GM19239 (cell line): ENCODE results near the gene ETV3L.
A peak's percentile ranks its signal among the peaks of the same experiment; 100 is the strongest.

Experiments used
- DNase-seq: peaks from one replicate; pipeline ENCODE4 v3.0.0; 2011; ENCODE audit warnings: low spot score; ENCODE audit not compliant: insufficient read length
- FAIRE-seq: peaks from 2 replicates; lab custom pipeline; 2011; peaks lifted over from hg19 to GRCh38; lab: Jason Lieb, UNC

Gene ETV3L

DNA sequence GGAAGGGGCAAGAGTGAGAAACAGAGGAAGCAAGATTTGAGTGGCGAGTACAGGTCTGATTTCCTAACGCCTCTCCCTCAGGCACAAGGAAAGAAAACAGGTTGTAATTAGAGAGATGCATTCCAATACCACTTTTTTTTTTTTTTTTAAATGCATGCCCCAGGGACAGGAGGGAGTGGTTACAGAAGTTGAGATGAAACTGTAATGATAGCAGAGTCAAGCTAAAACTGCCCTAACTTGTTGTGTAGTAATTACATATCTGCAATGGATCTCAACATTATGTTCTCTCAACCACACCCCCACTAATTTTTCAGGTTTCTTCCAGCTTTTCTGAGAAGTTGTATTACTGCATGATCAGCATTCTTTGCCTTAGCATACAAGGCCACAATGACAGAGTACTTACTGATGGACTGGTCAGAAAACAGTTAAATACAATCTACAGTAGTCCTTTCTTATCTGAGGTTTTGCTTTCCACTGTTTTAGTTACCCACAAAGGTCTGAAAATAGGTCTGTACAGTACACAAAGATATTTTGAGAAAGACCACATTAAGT lies 33.1 kb upstream of the ETV3L start:
- FAIRE-seq (no peak), DNase-seq (no peak)

GRCh38 chr1:157132111-157132510 lies 32.5 kb upstream of the ETV3L start:
- no peak for FAIRE-seq
- DNase-seq = no peak

- FAIRE-seq (no peak), DNase-seq (no peak)
Observed at GRCh38 chr1:157131281-157131680, 31.7 kb upstream of the ETV3L start.

GRCh38 chr1:157124855-157125254 lies 25.2 kb upstream of the ETV3L start:
- FAIRE-seq = no peak

DNA sequence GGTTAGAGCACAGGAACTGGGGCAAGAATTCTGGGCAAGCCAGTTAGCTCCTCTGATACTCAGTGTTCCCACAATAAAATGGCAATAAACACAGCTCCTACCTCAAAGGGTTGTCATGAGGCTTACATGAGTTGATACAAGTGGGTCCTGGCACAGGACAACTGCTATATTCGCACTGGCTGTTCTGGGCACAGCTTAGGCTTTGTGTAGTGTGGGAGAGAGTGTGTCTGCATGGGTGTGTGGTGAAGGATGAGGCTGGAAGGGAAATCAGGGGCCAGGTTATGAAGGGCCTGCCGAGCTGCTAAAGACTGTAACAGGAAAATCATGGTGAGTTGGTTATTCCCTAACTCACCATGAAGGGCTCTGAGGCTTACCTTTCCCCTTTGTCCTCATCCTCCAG lies 19.8 kb upstream of the ETV3L start:
- DNase-seq (no peak), FAIRE-seq (no peak)

More at GRCh38 chr1:157124855-157125254, 25.2 kb upstream of the ETV3L start:
- no peak for DNase-seq

- FAIRE-seq = no peak
- no peak for DNase-seq
Observed at GRCh38 chr1:157119008-157119407, 19.4 kb upstream of the ETV3L start.

GRCh38 chr1:157117527-157118057 lies 18.0 kb upstream of the ETV3L start:
- peak; percentile 53 for FAIRE-seq
- no peak for DNase-seq

- no peak for FAIRE-seq
Observed at GRCh38 chr1:157116737-157117103, 17.1 kb upstream of the ETV3L start.

GRCh38 chr1:157115851-157116736 lies 16.5 kb upstream of the ETV3L start:
- no peak for DNase-seq
- no peak for FAIRE-seq

More at GRCh38 chr1:157116737-157117103, 17.1 kb upstream of the ETV3L start:
- no peak for DNase-seq

DNA sequence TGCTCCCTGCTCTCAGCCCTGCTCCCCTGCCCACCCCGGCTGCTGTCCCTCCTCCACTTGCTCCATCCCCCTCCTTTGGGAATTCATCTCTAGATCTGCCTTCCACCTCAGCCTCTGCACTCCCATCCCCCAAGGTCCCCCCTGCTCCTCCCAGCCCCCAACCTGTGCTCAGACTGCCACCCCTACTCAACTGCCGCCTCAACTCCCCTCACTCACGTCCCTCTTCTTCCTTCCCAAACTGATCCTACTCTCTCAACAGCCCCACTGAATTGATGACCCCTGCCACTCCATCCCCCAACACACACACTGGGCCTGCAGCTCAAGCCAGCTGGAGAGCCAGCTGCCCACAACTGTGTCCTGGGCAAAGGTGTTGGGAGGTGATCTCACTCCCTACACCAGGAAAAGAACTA lies 15.8 kb upstream of the ETV3L start:
- FAIRE-seq (no peak), DNase-seq (no peak)

DNA sequence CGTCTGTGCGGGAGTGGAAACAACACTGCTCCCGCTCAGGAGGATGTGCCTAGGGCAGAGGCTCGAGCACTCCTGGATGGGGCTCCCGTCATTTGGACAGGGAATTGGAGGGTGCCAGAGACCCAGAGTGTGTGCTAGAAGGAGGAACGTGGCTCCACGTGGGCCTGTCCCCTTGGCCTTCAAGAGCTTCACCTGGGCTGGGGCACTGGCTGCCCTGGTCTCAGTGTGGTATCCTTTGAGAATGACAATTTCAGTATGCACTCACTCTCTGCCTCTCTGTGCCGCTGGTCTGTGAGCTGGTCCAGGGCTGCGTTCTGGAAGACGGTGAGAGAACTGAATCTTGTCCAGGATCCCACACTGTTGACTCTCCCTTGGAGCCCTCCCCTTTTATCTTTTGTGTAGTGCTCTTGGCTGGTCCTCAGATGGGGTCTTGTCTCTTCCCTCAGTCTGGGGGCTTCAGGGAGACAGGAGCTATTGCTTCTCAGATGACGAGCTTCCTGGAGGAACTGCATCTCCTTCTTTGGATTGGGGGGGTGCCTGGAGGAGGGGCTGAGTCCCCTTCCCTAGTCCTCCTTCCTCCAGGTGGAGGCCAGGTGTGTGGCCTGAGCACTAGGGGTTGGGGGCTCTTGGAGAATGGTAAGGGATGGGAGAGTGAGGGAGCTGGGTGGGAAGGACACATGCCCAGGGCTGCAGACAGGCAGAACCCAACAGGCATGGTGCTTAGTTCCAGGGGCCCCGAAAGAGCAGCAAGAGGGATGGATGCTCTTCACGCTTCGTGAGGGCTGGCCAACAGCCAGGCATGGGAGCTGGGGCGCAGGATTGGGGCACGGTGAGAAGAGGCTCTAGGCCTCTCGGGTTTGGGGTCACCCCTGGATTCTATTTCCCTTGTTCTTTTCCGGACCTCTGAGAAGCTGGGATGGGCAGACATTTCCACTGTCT lies 14.8 kb upstream of the ETV3L start:
- no peak for DNase-seq

GRCh38 chr1:157113631-157114030 lies 14.0 kb upstream of the ETV3L start:
- FAIRE-seq (no peak), DNase-seq (no peak)

More for the DNA sequence above, 14.8 kb upstream of the ETV3L start:
- FAIRE-seq = no peak

GRCh38 chr1:157113106-157113505 lies 13.5 kb upstream of the ETV3L start:
- DNase-seq (no peak), FAIRE-seq (no peak)

DNA sequence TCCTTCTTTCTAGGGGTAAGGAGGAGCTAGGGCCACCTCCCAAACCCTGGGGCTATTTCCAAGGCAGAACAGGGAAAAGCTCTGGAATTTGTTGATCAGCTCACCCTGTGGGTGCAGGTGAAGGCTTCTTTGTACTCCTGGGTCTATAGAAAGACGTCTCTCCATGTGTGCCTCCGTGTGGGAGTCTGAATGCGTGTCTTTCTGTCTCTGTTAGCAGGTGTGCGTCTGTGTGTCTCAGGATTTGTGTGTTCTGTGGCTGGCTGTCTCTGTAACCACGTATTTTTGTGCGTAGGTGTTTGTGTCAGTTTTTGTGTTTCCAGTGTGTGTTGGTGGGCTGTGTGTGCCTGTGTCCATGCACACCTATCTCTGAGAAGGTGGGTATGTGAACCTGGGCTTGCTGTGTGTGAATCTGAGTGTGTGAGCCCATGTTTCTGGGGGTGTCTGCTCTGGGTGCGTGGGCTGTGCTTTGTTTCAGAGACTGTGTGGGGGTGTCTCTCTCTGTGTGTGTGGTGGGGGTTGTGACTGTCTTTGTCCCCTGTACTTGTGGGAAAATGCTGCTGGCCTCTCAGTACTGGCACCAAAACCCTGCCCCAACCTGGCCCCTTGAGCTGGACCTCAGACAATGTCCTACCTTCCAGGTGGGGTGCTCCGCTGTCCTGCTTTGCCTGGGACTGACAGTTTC lies 12.7 kb upstream of the ETV3L start:
- no peak for FAIRE-seq
- no peak for DNase-seq

DNA sequence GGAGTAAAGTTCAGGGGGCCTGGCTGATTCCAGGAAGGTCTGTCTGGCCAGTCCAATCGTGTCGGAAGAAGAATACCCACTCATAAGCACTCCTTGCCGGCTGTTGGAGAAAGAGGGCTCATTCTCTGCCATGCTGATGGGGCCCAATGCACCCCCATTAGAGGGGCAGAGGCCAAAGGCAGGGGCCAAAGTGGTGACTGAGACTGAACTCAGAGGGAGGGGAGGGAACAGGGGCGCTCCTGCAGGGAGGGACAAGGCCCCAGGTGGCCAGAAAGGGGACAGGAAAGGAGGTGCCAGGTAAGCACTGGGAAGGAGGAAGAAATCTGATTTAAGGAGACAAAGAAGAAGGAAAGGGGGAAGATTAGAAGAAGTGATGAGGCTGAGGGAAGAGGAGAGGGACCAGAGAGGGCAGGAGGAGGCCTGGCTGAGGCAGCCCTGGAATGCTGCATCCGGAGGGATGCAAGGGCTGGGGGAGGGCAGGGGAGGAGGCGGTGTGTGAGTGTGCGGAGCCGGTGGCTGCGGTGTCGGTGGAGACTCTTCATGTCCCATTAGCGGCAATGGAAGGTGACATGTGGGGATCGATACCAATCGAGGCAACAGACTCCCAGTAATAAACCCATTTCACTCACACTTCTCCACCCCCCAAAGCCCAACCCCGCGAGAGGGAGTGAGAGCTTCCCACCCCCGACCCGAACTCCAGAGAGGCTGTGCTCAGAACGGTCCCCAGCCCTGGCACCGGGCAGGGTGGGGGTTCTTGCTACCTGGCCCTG lies 12.0 kb upstream of the ETV3L start:
- DNase-seq (no peak), FAIRE-seq (no peak)

- FAIRE-seq (no peak), DNase-seq (no peak)
Observed at GRCh38 chr1:157110686-157111085, 11.1 kb upstream of the ETV3L start.

DNA sequence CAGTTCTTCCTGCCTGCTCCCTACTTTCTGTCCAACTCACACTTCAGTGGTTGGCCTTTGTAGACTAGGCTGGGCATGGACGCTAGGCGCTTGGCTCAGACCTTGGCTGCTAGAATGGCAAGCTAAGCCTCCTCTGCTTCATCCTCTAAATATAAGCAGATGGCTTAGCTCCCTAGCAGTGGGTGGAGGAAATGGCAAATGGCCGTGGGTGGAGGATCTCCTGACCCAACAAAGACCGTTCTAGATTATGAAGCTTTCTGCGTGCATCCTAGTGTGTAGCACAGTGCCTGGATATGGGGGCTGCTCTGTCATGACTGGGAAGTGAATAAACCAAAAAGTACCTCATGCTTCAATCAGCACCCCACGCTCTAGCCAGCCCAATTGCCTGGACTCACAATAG lies 10.4 kb upstream of the ETV3L start:
- DNase-seq = no peak
- no peak for FAIRE-seq

DNA sequence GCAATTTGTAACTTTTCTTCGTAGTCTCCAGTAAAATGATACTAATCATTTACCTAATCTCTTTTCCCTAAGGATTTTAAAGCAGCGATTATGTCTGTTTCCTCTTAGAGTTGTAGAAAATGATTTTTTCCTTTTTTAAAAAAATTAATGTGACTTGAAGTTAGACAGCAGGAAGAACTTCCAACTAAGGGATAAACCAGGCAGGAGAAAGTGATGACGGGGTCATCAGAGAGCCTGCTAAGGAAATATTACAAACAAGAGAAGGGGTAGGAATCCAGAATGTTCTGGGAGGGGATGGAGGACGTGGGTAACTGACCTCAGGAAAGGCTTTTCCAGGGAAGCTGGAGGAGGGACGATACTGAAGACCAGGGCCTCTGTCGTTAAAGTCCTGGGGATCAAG lies 8.8 kb upstream of the ETV3L start:
- DNase-seq (no peak), FAIRE-seq (no peak)

DNA sequence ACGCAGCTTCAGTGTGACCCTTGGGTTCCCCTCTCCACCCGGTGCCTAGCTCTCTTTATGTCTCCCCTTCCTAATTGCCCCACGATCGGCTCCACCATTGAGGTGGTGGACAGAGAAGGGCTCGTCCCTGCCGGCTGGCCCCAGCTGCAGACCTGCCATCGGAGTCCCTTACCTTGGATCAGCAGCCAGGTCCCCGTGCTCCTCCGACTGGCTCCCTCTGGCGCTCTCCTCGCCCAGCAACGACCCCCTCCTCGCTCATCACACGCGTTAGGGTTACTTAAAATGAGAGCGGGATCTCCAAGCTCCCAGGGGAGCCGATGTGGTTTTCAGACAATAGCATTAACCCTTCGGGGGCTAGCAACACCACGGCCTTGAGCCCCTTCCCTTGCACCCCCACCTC lies 8.1 kb upstream of the ETV3L start:
- DNase-seq (no peak), FAIRE-seq (no peak)
